ENCODE data around the gene GDPD2. TPM values are rescaled to one million over a fixed set of nuclear protein-coding genes. Genes with fewer than 3 reads are reported as not detected.

GDPD2 gene
- polyA plus RNA-seq, 4 donors, result 2.6 to 26.4 (median 16.9) TPM

DNA sequence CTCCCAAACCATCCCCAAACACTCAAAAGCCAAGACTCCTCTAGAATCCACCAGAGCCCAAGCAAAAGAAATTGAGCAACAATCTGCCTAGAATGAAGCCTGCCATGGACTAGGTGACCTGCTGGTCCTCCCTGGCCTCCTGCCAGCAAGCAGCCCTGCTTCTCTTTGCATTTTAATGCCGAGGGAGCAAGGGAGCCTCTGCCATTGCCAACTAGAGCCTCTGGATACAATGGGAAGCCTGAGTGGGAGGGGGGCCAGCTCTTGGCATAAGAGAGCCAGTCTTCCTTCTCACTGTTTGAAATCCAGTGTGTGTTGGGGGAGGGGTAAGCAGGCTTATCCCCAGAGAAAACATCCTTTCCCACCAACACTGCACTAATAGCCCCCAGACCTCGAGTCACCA lies 1.5 kb upstream of the GDPD2 start:
- FAIRE-seq, result no peak
- Histone ChIP-seq H3K4me3 (ENCODE audit: low read depth in 1 of 3, low read length in 3 of 3) (no peak overlapping the region), H3K27me3 (ENCODE audit: control insufficient read depth in 3 of 3, insufficient read depth in 3 of 3, low read length in 3 of 3) (no peaks in the 10 kb centered on the region), H3K36me3 (ENCODE audit: control insufficient read depth in 3 of 3, insufficient read depth in 2 of 3, low read depth in 1 of 3, low read length in 3 of 3) (peaks cover 0 to 3% (median 0%) of the 10 kb centered on the region in 3 donors), H3K4me1 (ENCODE audit: control insufficient read depth in 3 of 3, insufficient read depth in 2 of 3, low read depth in 1 of 3, low read length in 2 of 3) (peaks cover 0 to 8% (median 0%) of the 10 kb centered on the region in 3 donors), H3K27ac (ENCODE audit: low read depth in 1 of 3, low read length in 2 of 3) (no peak overlapping the region), H3K9me3 (ENCODE audit: control insufficient read depth in 2 of 2, insufficient read depth in 1 of 2, low read depth in 1 of 2, low read length in 1 of 2) (no peaks in the 10 kb centered on the region)
- WGBS, 3 donors, result 41 to 55% (median 53%) methylated on average over 2 of the region's 2 CpGs
- DNase-seq, result no peak

DNA sequence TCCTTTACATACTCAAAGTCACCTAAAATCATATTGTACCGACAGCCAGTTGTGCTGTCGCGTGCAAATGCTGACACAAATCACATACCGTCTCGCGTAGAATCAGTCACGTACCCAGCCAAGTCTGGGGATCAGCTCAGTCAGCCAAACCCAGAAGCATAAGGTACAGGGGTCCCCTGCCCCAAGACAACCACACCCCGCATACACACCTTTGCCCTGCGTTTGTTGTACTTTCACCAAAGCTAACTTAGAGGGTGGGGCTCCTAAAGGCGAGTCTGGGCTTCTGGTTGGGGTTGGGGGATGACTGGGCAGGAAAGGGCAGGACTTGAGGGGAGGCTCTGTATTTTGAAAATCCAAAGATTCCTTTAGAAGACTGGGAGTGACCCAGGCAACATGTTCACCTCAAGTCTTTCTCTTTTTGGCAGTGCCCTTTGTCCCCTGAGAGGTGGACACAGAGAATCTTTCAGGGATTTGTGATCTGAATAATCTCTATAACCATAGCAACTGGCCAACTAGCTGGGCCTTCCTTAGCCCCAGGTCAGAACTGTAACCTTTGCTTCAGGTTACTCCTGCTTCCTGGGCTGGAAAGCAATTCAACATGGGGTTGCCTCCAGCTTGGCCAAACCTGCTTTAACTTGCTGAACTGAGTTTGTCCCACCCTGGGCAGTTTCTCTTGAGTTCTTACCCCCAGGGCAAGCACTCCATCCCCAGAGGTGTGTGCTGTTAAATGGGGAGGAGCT lies 992 bp downstream of the GDPD2 start:
- WGBS, 3 donors, result 36 to 60% (median 47%) methylated on average over 10 of the region's 10 CpGs
- Histone ChIP-seq H3K27ac (ENCODE audit: low read depth in 1 of 3, low read length in 2 of 3) (peak overlapping the region in 2 of 3 donors; percentile 78 to 86), H3K4me1 (ENCODE audit: control insufficient read depth in 3 of 3, insufficient read depth in 2 of 3, low read depth in 1 of 3, low read length in 2 of 3) (peaks cover 0 to 8% (median 0%) of the 10 kb centered on the region in 3 donors), H3K4me3 (ENCODE audit: low read depth in 1 of 3, low read length in 3 of 3) (peak overlapping the region in 2 of 3 donors; percentile 56), H3K27me3 (ENCODE audit: control insufficient read depth in 3 of 3, insufficient read depth in 3 of 3, low read length in 3 of 3) (no peaks in the 10 kb centered on the region), H3K36me3 (ENCODE audit: control insufficient read depth in 3 of 3, insufficient read depth in 2 of 3, low read depth in 1 of 3, low read length in 3 of 3) (peaks cover 0 to 3% (median 0%) of the 10 kb centered on the region in 3 donors), H3K9me3 (ENCODE audit: control insufficient read depth in 2 of 2, insufficient read depth in 1 of 2, low read depth in 1 of 2, low read length in 1 of 2) (no peaks in the 10 kb centered on the region)
- DNase-seq, result peak; percentile 70 to 74
- no peak for FAIRE-seq

DNA sequence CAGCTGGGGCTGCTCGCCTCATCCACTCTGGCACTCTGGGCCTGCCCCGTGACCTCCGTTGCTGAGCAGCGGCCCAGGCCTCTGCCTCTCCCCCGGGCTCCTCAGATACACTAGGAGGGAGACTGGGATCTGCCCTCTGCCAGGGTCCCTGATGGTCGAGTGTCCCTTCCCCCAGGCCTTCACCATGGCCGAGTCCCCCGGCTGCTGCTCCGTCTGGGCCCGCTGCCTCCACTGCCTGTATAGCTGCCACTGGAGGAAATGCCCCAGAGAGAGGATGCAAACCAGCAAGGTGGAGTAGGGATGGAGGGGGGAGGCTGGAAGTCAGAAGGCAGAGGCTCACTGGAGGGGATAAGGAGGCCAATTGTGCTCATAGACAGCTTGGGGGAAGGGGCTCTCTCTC lies 1.7 kb downstream of the GDPD2 start:
- no peaks in the 10 kb centered on the region for H3K9me3 ChIP-seq (ENCODE audit: control insufficient read depth in 2 of 2, insufficient read depth in 1 of 2, low read depth in 1 of 2, low read length in 1 of 2)
- FAIRE-seq, result no peak
- WGBS, 3 donors, result 81 to 91% (median 90%) methylated on average over 5 to 10 of the region's 10 CpGs

GRCh38 chrX:70426286-70427278 lies 3.5 kb downstream of the GDPD2 start:
- FAIRE-seq, result no peak
- 82 to 94% (median 89%) methylated on average over 10 to 15 of the region's 15 CpGs for WGBS, 3 donors

More for the DNA sequence above, 1.7 kb downstream of the GDPD2 start:
- Histone ChIP-seq H3K27me3 (ENCODE audit: control insufficient read depth in 3 of 3, insufficient read depth in 3 of 3, low read length in 3 of 3) (no peaks in the 10 kb centered on the region), H3K27ac (ENCODE audit: low read depth in 1 of 3, low read length in 2 of 3) (peak overlapping the region in 1 of 3 donors; percentile 86), H3K36me3 (ENCODE audit: control insufficient read depth in 3 of 3, insufficient read depth in 2 of 3, low read depth in 1 of 3, low read length in 3 of 3) (peaks cover 0 to 8% (median 0%) of the 10 kb centered on the region in 3 donors), H3K4me1 (ENCODE audit: control insufficient read depth in 3 of 3, insufficient read depth in 2 of 3, low read depth in 1 of 3, low read length in 2 of 3) (peaks cover 0 to 8% (median 0%) of the 10 kb centered on the region in 3 donors), H3K4me3 (ENCODE audit: low read depth in 1 of 3, low read length in 3 of 3) (no peak overlapping the region)
- no peak for DNase-seq

GRCh38 chrX:70427365-70427764 lies 4.3 kb downstream of the GDPD2 start:
- Histone ChIP-seq H3K27ac (ENCODE audit: low read depth in 1 of 3, low read length in 2 of 3) (peak overlapping the region in 2 of 3 donors; percentile 39 to 61), H3K9me3 (ENCODE audit: control insufficient read depth in 2 of 2, insufficient read depth in 1 of 2, low read depth in 1 of 2, low read length in 1 of 2) (no peaks in the 10 kb centered on the region), H3K36me3 (ENCODE audit: control insufficient read depth in 3 of 3, insufficient read depth in 2 of 3, low read depth in 1 of 3, low read length in 3 of 3) (peaks cover 0 to 11% (median 0%) of the 10 kb centered on the region in 3 donors), H3K4me3 (ENCODE audit: low read depth in 1 of 3, low read length in 3 of 3) (no peak overlapping the region), H3K4me1 (ENCODE audit: control insufficient read depth in 3 of 3, insufficient read depth in 2 of 3, low read depth in 1 of 3, low read length in 2 of 3) (peaks cover 0 to 8% (median 0%) of the 10 kb centered on the region in 3 donors), H3K27me3 (ENCODE audit: control insufficient read depth in 3 of 3, insufficient read depth in 3 of 3, low read length in 3 of 3) (no peaks in the 10 kb centered on the region)
- FAIRE-seq (no peak), DNase-seq (peak; percentile 28 to 73)
- WGBS, 3 donors, result 48 to 67% (median 51%) methylated on average over 2 of the region's 2 CpGs

More at GRCh38 chrX:70426286-70427278, 3.5 kb downstream of the GDPD2 start:
- Histone ChIP-seq H3K4me1 (ENCODE audit: control insufficient read depth in 3 of 3, insufficient read depth in 2 of 3, low read depth in 1 of 3, low read length in 2 of 3) (peaks cover 0 to 8% (median 0%) of the 10 kb centered on the region in 3 donors), H3K4me3 (ENCODE audit: low read depth in 1 of 3, low read length in 3 of 3) (no peak overlapping the region), H3K27me3 (ENCODE audit: control insufficient read depth in 3 of 3, insufficient read depth in 3 of 3, low read length in 3 of 3) (no peaks in the 10 kb centered on the region), H3K9me3 (ENCODE audit: control insufficient read depth in 2 of 2, insufficient read depth in 1 of 2, low read depth in 1 of 2, low read length in 1 of 2) (no peaks in the 10 kb centered on the region), H3K36me3 (ENCODE audit: control insufficient read depth in 3 of 3, insufficient read depth in 2 of 3, low read depth in 1 of 3, low read length in 3 of 3) (peaks cover 0 to 11% (median 0%) of the 10 kb centered on the region in 3 donors), H3K27ac (ENCODE audit: low read depth in 1 of 3, low read length in 2 of 3) (no peak overlapping the region)
- DNase-seq, result no peak

GRCh38 chrX:70429759-70430158 lies 6.6 kb downstream of the GDPD2 start:
- 81 to 90% (median 85%) methylated on average over 6 of the region's 6 CpGs for WGBS, 3 donors
- H3K9me3 ChIP-seq (ENCODE audit: control insufficient read depth in 2 of 2, insufficient read depth in 1 of 2, low read depth in 1 of 2, low read length in 1 of 2), result no peaks in the 10 kb centered on the region
- H3K4me1 ChIP-seq (ENCODE audit: control insufficient read depth in 3 of 3, insufficient read depth in 2 of 3, low read depth in 1 of 3, low read length in 2 of 3), result peaks cover 0 to 8% (median 0%) of the 10 kb centered on the region in 3 donors
- no peak overlapping the region for H3K27ac ChIP-seq (ENCODE audit: low read depth in 1 of 3, low read length in 2 of 3)
- FAIRE-seq (no peak), DNase-seq (no peak)
- peaks cover 0 to 11% (median 0%) of the 10 kb centered on the region in 3 donors for H3K36me3 ChIP-seq (ENCODE audit: control insufficient read depth in 3 of 3, insufficient read depth in 2 of 3, low read depth in 1 of 3, low read length in 3 of 3)
- no peak overlapping the region for H3K4me3 ChIP-seq (ENCODE audit: low read depth in 1 of 3, low read length in 3 of 3)
- no peaks in the 10 kb centered on the region for H3K27me3 ChIP-seq (ENCODE audit: control insufficient read depth in 3 of 3, insufficient read depth in 3 of 3, low read length in 3 of 3)

- Histone ChIP-seq H3K4me1 (ENCODE audit: control insufficient read depth in 3 of 3, insufficient read depth in 2 of 3, low read depth in 1 of 3, low read length in 2 of 3) (peaks cover 0 to 10% (median 0%) of the 10 kb centered on the region in 3 donors), H3K9me3 (ENCODE audit: control insufficient read depth in 2 of 2, insufficient read depth in 1 of 2, low read depth in 1 of 2, low read length in 1 of 2) (no peaks in the 10 kb centered on the region), H3K36me3 (ENCODE audit: control insufficient read depth in 3 of 3, insufficient read depth in 2 of 3, low read depth in 1 of 3, low read length in 3 of 3) (peaks cover 0 to 9% (median 0%) of the 10 kb centered on the region in 3 donors), H3K4me3 (ENCODE audit: low read depth in 1 of 3, low read length in 3 of 3) (peak overlapping the region in 2 of 3 donors; percentile 2 to 70), H3K27ac (ENCODE audit: low read depth in 1 of 3, low read length in 2 of 3) (peak overlapping the region in 2 of 3 donors; percentile 21 to 77), H3K27me3 (ENCODE audit: control insufficient read depth in 3 of 3, insufficient read depth in 3 of 3, low read length in 3 of 3) (peaks cover 0 to 11% (median 0%) of the 10 kb centered on the region in 3 donors)
- FAIRE-seq, result no peak
- no peak for DNase-seq
- 49 to 69% (median 62%) methylated on average over 15 of the region's 15 CpGs for WGBS, 3 donors
Observed at GRCh38 chrX:70432936-70433847, 10.1 kb downstream of the GDPD2 start.
